Pancreas (tissue), 10 donors: ENCODE results near the gene PHLDB3. TPM values are rescaled to one million over a fixed set of nuclear protein-coding genes. Genes with fewer than 3 reads are reported as not detected.
"Not testable (repeated sequence)": the region's sequence is repeated elsewhere in the genome, so short reads cannot be mapped to it uniquely, and the experiment has no call there.

Experiments used
- ATAC-seq, 4 donors: fragments of 200-7000 bp; cut with Tn5 transposase; one replicate each; pipeline versions ENCODE4 v1.8.0 to v1.9.1; 2020; ENCODE audit warnings: mild to moderate bottlenecking in 4 of 4, moderate library complexity in 4 of 4
- DNase-seq, 6 donors: peaks; one replicate each; pipeline ENCODE4 v3.0.0-alpha.2; 2020
- FAIRE-seq: peaks from 2 replicates; lab custom pipeline; 2012; peaks lifted over from hg19 to GRCh38; lab: Jason Lieb, UNC
- H3K27ac ChIP-seq, 4 donors: fragments of 200-600 bp; sonication (generic); 1 replicate in 3 of 4; 2 replicates in 1 of 4; pipeline versions ENCODE4 v1.5.0 to v1.8.0; 2020
- H3K27me3 ChIP-seq, 4 donors: fragments of 200-600 bp; one replicate each; pipeline ENCODE4 v1.8.0; 2021
- H3K36me3 ChIP-seq, 3 donors: fragments of 200-600 bp; sonication (generic) in 1 of 3; one replicate each; pipeline versions ENCODE4 v1.5.0 to v1.8.0; 2020 to 2021
- H3K4me1 ChIP-seq, 3 donors: fragments of 200-600 bp; one replicate each; pipeline ENCODE4 v1.8.0; 2021
- H3K4me3 ChIP-seq, 4 donors: fragments of 200-600 bp; sonication (generic) in 2 of 4; one replicate each; pipeline versions ENCODE4 v1.5.0 to v1.8.0; 2020 to 2021
- H3K9me3 ChIP-seq, 4 donors: fragments of 200-600 bp; one replicate each; pipeline ENCODE4 v1.8.0; 2021
- WGBS, 2 donors: extraction: QIAGEN DNeasy Blood & Tissue Kit; methylation state at CpG; one replicate each; pipeline ENCODE4 v1.1.7; 2013; 5-methylcytosine and 5-hydroxymethylcytosine counted together
- intact Hi-C, 3 donors: fragments of 100-400 bp; cut with DNase I; formaldehyde crosslinking; loops; one replicate each; pipeline versions ENCODE4 v1.11.1 to v1.14.2; 2022
- polyA plus RNA-seq, 2 donors: library from polyadenylated mRNA; stranded (reverse); fragments of 200-250 nt; gene quantifications; one replicate each; pipeline ENCODE4 v1.2.3, GENCODE V29; 2013
- total RNA-seq, 6 donors: library from RNA; stranded (reverse); fragmentation: NEBNext Ultra II Directional in 4 of 6; extraction: Animal tissue kit (Norgen Biotek cat#: 25700) in 4 of 6; gene quantifications; one replicate each; pipeline versions ENCODE4 v1.2.1 to v1.2.4, GENCODE V29; 2021 to 2023
- TF ChIP-seq, protein P1 (sequence below), 4 donors: fragments of 200-600 bp; sonication (generic) in 3 of 4; IDR thresholded peaks; one replicate each; pipeline versions ENCODE4 v1.5.0 to v1.8.0; 2021; ENCODE audit warnings: antibody characterized with exemption in 4 of 4
- donor health status: healthy with polysubstance abuse.
- donor health status: DM: no; HTN: no; CAD: no; lungs with moderate emphysema.
- donor health status: DM: no; HTN: no; CAD: no.
- donor health status: control.
- donor health status: control.
- donor health status: Bipolar disorder and iron deficiency.
- donor health status: DM: yes; HTN: yes; CAD: no.
- donor health status: DM: no; HTN: no; CAD: no.
- donor health status: DM: no; HTN: no; CAD: no.
- donor health status: DM: yes; HTN: yes; CAD: no.

Gene PHLDB3
- total and polyA plus RNA-seq, 8 donors = 7.2 to 33.7 (median 10.7) TPM

DNA sequence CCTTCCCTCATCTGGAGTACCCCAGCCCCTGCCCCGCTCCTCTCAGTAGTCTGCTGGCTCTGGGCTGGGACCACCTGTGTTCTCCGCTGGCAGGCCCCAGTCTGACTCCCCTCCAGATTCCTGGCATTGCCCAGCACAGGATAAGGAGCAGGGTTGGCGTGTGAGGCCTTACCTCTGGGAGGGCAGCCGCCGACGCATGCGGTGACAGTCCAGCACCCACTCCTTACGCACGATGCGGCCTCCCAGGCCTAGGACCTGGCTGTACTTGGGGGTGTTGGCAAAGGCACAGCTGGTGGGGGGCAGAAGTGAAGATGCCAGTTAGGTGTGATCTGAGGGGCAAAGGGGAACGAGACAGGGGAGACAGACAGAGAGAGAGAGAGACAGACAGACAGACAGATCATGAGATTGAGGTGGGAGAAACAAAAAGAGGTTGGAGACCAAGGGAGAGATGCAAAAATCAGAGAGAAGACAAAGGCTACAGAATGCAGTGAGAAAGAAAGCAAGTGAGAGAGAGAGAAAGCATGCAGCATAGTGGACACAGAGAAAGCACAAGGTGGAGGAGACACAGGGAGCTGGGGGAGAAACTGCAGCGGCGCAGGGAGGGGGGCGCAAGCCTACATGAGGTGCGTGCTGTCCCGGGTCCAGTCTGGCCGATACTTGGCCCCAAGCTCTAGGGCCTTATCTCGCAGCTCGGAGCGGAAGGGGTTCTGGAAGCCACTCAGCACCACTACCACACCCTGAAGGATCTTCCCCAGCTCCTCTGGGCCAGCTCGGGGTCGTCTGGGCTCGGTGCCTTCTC is 47.1 kb upstream of the PHLDB3 start:
- ATAC-seq = no peak
- Histone ChIP-seq H3K27ac (no peak overlapping the region), H3K4me3 (no peak overlapping the region), H3K27me3 (no peaks in the 10 kb centered on the region), H3K36me3 (peaks cover 0 to 18% (median 14%) of the 10 kb centered on the region in 3 donors), H3K4me1 (no peaks in the 10 kb centered on the region), H3K9me3 (no peaks in the 10 kb centered on the region)
- WGBS, 2 donors = 93 to 97% methylated on average over 19 to 23 of the region's 23 CpGs
- TF ChIP-seq, protein P1, sequence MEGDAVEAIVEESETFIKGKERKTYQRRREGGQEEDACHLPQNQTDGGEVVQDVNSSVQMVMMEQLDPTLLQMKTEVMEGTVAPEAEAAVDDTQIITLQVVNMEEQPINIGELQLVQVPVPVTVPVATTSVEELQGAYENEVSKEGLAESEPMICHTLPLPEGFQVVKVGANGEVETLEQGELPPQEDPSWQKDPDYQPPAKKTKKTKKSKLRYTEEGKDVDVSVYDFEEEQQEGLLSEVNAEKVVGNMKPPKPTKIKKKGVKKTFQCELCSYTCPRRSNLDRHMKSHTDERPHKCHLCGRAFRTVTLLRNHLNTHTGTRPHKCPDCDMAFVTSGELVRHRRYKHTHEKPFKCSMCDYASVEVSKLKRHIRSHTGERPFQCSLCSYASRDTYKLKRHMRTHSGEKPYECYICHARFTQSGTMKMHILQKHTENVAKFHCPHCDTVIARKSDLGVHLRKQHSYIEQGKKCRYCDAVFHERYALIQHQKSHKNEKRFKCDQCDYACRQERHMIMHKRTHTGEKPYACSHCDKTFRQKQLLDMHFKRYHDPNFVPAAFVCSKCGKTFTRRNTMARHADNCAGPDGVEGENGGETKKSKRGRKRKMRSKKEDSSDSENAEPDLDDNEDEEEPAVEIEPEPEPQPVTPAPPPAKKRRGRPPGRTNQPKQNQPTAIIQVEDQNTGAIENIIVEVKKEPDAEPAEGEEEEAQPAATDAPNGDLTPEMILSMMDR (IDR thresholded peaks at IDR 0.05) = no peak
- no peak for DNase-seq
- FAIRE-seq = no peak
- intact Hi-C loops = loop anchor here in 2 of 3 donors (5.0 to 10.0 kb wide), 2 partner anchors 93 to 111 kb away; no protein-coding TSS in a partner anchor

DNA sequence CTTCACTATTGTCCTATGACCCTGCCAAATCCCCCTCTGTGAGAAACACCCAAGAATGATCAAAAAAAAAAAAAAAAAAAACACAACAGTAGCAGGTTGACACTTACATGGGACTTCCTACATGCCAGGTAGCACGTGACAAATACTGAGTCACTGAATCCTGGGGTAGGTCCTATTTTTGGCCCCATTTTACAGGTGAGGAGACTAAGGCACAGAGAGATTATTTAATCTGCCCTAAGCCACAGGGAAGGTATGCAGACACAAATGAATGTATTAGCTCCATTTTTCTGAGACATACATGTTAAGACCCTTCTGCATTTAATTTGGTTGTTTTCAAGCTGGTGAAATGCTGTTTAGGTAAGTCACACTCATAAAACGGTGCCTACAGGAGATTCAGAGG is 44.2 kb upstream of the PHLDB3 start:
- ATAC-seq = no peak
- no peak for FAIRE-seq
- H3K27me3 ChIP-seq = no peaks in the 10 kb centered on the region
- intact Hi-C loops = no loop called here
- peaks cover 0 to 25% (median 14%) of the 10 kb centered on the region in 3 donors for H3K36me3 ChIP-seq
- H3K4me1 ChIP-seq = no peaks in the 10 kb centered on the region
- no peak overlapping the region for H3K27ac ChIP-seq
- TF ChIP-seq, protein P1 (IDR thresholded peaks at IDR 0.05) = no peak
- no peak overlapping the region for H3K4me3 ChIP-seq
- no peak for DNase-seq
- no peaks in the 10 kb centered on the region for H3K9me3 ChIP-seq
- 83 to 94% methylated on average over 2 of the region's 2 CpGs for WGBS, 2 donors

DNA sequence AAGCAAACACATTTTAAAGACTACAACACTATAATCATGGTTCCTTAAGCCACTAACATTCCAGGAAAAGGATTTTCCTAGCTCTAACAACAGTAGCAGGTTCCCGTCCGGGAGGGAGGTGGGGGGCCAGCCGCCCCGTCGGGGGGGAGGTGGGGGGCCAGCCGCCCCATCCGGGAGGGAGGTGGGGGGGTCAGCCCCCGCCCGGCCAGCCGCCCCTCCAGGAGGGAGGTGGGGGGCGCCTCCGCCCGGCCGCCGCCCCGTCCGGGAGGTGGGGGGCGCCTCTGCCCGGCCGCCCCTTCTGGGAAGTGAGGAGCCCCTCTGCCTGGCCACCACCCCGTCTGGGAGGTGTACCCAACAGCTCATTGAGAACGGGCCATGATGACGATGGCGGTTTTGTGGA is 43.4 kb upstream of the PHLDB3 start:
- not testable (repeated sequence) for DNase-seq, FAIRE-seq

DNA sequence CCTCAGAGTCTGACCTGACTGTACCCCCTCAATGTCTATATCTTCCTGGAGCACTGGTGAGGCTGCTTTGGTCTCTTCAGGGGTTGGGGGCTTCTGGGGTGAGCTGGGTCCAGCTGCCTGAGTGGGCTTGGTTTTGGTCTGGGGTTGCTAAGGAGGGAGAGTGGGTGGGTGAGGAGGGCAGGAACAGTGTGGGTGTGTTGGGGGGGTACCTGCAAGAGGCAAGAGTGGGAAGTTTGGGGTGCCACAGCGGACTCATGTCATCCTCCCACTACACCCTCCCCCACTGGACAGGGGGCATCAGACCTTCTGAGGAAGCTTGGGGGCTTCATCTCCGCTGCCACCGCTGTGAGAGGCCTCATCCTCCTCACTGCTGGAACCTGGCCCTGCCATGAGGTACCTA is 42.0 kb upstream of the PHLDB3 start:
- FAIRE-seq = no peak
- WGBS, 2 donors = 98 to 100% methylated on average over 3 of the region's 3 CpGs

More for the DNA sequence above, 43.4 kb upstream of the PHLDB3 start:
- H3K4me3 ChIP-seq, intact Hi-C loops, H3K27ac ChIP-seq, H3K4me1 ChIP-seq, H3K27me3 ChIP-seq, ATAC-seq, H3K9me3 ChIP-seq: not testable (repeated sequence)
- WGBS, 2 donors = 88 to 98% methylated on average over 13 to 18 of the region's 24 CpGs
- peaks cover 0 to 28% (median 14%) of the 10 kb centered on the region in 3 donors for H3K36me3 ChIP-seq

DNA sequence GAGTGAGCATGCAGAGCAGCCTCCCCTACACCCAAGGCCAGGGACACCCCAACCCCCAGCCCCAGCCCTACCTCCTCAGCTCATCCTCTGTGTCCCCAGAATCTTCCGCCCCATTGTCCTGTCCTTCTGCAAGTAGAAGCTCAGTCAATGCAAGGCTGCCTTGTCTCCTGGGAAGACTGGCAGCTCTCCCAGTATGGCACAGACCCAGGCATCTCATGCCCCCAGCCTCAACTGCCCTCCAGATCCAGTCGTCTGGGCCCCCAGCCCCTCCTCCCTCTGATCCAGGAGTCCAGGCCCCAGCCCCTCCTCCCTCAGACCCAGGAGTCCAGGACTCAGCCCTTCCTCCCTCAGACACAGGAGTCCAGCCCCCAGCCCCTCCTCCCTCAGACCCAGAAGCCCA is 41.4 kb upstream of the PHLDB3 start:
- no peak for FAIRE-seq
- Histone ChIP-seq H3K9me3 (no peaks in the 10 kb centered on the region), H3K36me3 (peaks cover 0 to 17% (median 3%) of the 10 kb centered on the region in 3 donors), H3K4me1 (no peaks in the 10 kb centered on the region), H3K27me3 (no peaks in the 10 kb centered on the region), H3K27ac (no peak overlapping the region), H3K4me3 (no peak overlapping the region)
- intact Hi-C loops = no loop called here
- ATAC-seq = no peak
- TF ChIP-seq, protein P1 (IDR thresholded peaks at IDR 0.05) = no peak
- no peak for DNase-seq
- WGBS, 2 donors = 80 to 83% methylated on average over 2 of the region's 2 CpGs

More for the DNA sequence above, 42.0 kb upstream of the PHLDB3 start:
- TF ChIP-seq, protein P1 (IDR thresholded peaks at IDR 0.05) = no peak
- intact Hi-C loops = no loop called here
- no peaks in the 10 kb centered on the region for H3K4me1 ChIP-seq
- H3K4me3 ChIP-seq = no peak overlapping the region
- ATAC-seq (no peak), DNase-seq (no peak)
- no peaks in the 10 kb centered on the region for H3K27me3 ChIP-seq
- peaks cover 0 to 23% (median 9%) of the 10 kb centered on the region in 3 donors for H3K36me3 ChIP-seq
- no peak overlapping the region for H3K27ac ChIP-seq
- H3K9me3 ChIP-seq = no peaks in the 10 kb centered on the region
